ENCODE results near the gene NKAIN2.

The NKAIN2 gene

GRCh38 chr6:123810214-123810613 lies 6.5 kb downstream of the NKAIN2 start:
- DNase-seq (ENCODE audit: low read depth, low spot score): no peak
- POLR2A ChIA-PET: no interaction called here
- H3K4me3 ChIP-seq (ENCODE audit: low read depth, low read length): no peak overlapping the region
- CTCF ChIA-PET: no interaction called here
- no peak for TF ChIP-seq CTCF (IDR thresholded peaks at IDR 0.05; ENCODE audit: insufficient read depth, low read length, missing control alignments)

GRCh38 chr6:123810948-123811347 lies 7.3 kb downstream of the NKAIN2 start:
- no peak overlapping the region for H3K4me3 ChIP-seq (ENCODE audit: low read depth, low read length)
- no peak for DNase-seq (ENCODE audit: low read depth, low spot score)
- no peak for TF ChIP-seq CTCF (IDR thresholded peaks at IDR 0.05; ENCODE audit: insufficient read depth, low read length, missing control alignments)
- ChIA-PET CTCF (no interaction called here), POLR2A (no interaction called here)

- no peak for DNase-seq (ENCODE audit: low read depth, low spot score)
- no peak overlapping the region for H3K4me3 ChIP-seq (ENCODE audit: low read depth, low read length)
- ChIA-PET POLR2A (no interaction called here), CTCF (no interaction called here)
- TF ChIP-seq CTCF (IDR thresholded peaks at IDR 0.05; ENCODE audit: insufficient read depth, low read length, missing control alignments): no peak
These were observed 7.7 kb downstream of the NKAIN2 start for GRCh38 chr6:123811378-123811777.

DNA sequence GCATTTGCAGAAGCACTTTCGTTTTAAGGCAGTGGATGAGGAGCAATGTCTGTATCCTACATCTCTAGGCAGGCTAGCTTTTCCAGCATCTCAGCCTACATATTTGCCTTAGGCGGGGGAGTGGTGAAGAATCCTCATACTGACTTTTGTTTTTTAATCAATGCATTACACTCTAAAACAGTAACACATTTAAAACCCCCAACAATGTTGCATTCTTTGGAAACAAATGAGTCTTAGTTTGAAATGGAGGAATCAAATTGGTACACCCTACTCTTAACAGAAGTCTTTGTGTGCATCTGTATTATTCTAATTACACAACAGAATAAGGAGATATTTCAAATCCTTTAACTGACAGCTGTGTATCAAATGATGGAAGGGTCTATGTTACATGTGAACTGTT lies 9.0 kb downstream of the NKAIN2 start:
- DNase-seq (ENCODE audit: low read depth, low spot score): no peak
- no peak overlapping the region for H3K4me3 ChIP-seq (ENCODE audit: low read depth, low read length)
- CTCF ChIA-PET: no interaction called here
- no peak for TF ChIP-seq CTCF (IDR thresholded peaks at IDR 0.05; ENCODE audit: insufficient read depth, low read length, missing control alignments)
- POLR2A ChIA-PET: no interaction called here

GRCh38 chr6:123821112-123821511 lies 17.4 kb downstream of the NKAIN2 start:
- DNase-seq (ENCODE audit: low read depth, low spot score): no peak
- POLR2A ChIA-PET: no interaction called here
- no peak overlapping the region for H3K4me3 ChIP-seq (ENCODE audit: low read depth, low read length)
- CTCF ChIA-PET: no interaction called here
- TF ChIP-seq CTCF (IDR thresholded peaks at IDR 0.05; ENCODE audit: insufficient read depth, low read length, missing control alignments): no peak

DNA sequence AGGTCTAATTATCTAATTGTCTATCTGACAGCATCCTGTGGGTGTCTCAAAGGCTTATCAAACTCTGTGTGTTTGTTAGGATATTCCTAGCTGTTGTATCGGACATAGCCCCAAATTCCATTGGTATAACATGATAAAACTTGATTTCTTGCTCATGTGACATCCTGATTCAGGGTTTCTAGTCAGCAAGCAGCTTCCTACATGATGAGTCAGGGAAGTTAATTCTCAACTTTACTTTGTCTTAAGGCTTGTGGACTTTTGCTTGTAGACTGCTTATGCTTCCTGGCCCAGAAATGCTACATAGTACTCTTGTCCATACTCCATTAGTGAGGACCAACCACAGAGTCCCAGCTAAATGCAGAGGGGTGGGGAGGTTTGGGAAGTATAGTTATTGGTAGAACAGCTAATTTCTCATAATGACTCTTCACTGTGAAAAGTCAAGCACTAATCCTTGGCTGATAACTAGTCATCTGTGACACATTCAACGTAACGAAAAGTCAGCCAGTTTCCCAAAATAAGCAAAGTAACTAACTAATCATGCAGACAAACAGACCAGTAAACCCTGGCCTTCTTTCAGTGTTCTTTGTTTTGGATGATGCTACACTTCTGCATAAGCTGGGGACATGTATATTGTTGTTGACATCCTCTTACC lies 25.8 kb downstream of the NKAIN2 start:
- ChIA-PET CTCF (no interaction called here), POLR2A (no interaction called here)
- no peak overlapping the region for H3K4me3 ChIP-seq (ENCODE audit: low read depth, low read length)
- DNase-seq (ENCODE audit: low read depth, low spot score): no peak
- TF ChIP-seq CTCF (IDR thresholded peaks at IDR 0.05; ENCODE audit: insufficient read depth, low read length, missing control alignments): no peak
